GM21737 (cell line): ENCODE data around the gene TRAF3IP1.
"Not testable (repeated sequence)": the region's sequence is repeated elsewhere in the genome, so short reads cannot be mapped to it uniquely, and the experiment has no call there.

Experiments
- ATAC-seq: cut with Tn5 transposase; IDR thresholded peaks from one replicate; pipeline ENCODE4 v1.9.1; 2021; ENCODE audit warnings: mild to moderate bottlenecking, moderate library complexity; ENCODE audit not compliant: unreplicated experiment

The TRAF3IP1 gene

DNA sequence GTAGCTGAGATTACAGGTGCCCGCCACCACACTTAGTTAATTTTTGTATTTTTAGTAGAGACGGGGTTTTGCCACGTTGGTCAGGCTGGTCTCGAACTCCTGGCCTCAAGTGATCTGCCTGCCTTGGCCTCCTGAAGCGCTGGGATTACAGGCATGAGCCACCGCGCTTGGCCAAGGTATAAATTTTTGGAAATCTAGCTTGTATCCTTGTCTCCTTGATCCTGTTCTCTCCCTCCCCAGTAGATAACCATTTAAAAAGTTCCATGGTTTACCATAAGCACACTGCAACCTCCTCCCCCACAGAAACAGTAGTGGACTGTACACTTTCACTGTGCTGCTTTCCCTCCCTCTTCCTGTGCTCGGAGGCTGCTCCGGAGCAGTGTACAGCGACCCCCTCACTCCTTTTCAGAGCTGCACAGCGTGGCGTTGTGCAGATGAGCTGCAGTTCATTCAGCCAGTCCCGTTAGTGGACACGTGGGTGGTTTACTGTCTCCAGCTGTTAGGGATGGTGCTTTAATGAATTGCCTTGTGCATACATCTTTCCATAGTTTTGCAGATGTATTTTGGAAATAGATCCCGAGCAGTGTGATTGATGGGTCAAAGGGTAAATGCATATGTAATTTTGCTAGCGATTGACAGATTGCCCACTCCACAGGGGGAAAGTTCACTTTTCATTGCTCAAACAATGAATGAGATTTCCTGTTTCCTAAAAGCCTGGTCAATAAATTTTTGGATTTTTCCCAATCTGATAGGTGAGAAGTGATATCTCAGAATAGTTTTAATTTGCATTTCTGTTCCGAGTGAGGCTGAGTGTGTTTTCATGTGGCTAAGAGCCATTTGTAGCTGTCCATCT is 121.2 kb downstream of the TRAF3IP1 start:
- ATAC-seq: no peak

DNA sequence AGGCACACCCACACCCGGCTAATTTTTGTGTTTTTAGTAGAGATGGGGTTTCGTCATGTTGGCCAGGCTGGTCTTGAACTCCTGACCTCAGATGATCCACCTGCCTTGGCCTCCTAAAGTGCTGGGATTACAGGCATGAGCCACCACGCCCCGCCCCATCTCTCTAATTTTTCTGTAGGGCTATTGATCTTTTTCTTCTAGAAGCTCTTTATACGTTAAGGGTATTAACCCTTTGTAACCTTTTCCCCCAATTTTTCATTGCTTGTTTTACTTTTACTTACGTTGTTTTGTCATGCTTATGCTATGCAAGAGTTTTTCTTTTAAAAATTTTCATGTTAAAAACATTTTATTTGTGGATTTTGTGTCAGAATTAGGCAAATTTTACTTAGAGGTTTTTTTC is 121.9 kb downstream of the TRAF3IP1 start:
- ATAC-seq: not testable (repeated sequence)

DNA sequence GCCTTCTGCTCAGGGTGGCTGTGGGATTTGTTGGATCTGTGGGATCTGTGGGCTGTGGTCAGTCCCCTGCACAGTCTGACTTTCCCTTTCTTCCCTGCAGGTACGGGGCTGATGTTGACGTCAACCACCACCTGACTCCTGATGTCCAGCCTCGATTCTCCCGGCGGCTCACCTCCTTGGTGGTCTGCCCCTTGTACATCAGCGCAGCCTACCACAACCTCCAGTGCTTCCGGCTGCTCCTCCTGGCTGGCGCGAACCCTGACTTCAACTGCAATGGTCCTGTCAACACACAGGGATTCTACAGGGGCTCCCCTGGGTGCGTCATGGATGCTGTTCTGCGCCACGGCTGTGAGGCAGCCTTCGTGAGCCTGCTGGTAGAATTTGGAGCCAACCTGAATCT is 123.9 kb downstream of the TRAF3IP1 start:
- ATAC-seq: no peak

DNA sequence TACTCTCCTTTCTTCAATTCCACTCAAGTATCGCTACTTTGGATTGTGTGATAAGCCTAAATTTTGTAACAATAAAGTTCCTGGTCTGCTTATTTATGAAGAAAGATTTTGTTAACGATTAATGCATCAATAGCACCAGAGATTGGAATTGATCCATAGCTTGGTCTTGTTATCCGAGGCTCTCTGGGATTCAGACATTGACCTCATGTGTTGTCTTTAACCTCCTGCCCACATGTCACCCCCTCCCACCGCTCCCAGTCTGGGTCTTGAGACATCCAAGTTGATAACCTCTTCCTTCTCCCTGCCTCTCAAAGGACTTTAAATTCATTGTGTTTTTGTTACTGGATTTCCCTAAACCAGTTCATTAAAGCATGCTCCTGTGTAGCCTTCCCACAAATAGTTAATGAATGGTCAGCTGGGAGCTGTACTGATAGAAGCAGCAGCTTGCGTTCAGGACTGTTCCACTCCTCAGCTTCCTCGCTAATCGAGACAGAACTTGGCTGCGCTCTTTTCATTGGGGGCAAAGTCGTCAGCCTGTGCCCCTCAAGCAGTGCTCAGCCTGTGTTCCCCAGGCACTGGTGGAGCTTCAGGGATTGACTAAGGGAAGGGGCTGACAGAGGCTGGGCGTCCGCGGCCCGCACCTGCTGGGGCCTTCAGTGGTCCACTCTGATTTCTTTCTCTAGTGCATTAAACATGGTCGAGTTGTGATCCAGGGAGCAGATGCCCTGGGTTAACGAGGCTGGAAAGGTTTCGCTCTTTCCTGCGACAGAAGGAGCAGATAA is 125.3 kb downstream of the TRAF3IP1 start:
- no peak for ATAC-seq

DNA sequence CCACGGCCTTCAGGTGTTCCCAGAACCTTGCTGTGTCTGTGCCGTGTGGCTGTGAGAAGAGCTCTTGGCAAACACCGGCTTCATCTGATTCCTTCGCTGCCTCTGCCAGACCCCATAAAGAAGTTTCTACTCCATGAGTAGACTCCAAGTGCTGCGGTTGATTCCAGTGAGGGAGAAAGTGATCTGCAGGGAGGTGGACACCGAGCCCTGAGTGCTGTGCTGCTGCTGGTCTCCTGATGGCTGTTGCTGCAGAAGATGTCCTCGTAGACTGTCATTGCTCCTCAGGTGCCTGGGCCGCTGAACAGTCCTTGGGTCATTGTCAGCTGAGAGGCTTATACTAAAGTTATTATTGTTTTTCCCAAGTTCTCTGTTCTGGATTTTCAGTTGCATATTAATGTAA is 126.1 kb downstream of the TRAF3IP1 start:
- ATAC-seq: no peak

DNA sequence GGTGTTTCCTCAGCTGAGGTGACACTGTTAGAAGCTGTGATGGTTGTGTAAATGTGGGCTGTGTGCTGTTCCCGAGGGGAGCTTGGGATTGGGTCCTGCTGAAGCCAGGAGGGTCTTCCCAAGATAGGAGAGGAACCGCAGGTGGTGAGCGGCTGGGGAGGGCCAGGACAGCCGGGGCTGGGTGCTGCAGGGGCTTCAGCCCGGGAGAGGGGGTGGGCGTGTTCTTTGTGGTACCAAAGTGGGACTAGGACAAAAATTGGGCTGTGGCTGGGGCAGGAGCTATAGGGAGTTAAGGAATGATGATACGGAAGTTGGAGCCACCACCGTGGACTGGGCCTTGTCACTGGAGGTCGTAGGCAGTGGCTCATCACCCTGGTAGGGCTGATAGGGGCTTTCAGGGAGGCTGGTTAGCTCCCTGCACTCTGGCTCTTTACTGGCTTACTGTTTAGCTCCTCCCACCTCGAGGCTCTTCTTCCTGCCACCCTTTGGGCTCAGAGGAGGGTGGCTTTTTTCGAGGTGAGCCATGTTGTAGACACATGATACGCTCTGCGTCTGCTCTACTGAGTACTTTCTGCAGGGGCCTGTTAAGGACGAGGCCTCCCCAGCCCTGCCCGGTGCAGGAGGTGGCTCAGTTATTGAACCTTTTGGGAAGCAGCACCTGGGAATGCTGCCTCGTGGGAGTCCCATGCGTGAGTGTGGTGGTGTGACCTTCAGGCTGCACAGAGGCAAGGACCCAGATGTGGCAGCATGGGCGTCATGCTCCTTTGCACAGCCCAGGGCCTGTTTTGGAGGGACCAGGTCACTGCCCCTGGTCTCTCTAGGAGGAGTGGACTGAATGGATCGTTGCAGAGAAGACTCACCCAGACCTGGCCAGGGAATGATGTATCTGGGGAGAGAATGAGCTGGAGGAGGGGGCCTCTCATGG is 128.0 kb downstream of the TRAF3IP1 start:
- no peak for ATAC-seq

DNA sequence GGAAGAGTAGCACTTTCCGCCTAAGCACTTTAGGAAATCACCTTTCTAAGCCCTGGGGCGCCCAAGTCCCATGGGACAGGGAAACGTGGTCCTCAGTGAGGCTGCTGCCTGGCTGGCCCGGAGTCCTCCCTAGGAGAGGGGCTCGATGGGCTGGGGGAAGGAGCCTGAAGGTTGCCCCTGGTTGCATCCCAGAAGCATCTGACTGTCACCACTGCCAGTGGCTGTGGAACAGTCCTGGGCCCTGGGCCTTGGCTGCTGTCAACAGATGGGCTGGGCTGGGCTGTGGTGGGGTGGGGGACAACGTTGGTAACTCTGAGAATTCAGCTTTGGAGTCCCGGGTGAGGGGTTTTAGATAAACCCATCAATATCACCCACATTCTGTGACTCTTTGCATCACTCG is 128.9 kb downstream of the TRAF3IP1 start:
- no peak for ATAC-seq

DNA sequence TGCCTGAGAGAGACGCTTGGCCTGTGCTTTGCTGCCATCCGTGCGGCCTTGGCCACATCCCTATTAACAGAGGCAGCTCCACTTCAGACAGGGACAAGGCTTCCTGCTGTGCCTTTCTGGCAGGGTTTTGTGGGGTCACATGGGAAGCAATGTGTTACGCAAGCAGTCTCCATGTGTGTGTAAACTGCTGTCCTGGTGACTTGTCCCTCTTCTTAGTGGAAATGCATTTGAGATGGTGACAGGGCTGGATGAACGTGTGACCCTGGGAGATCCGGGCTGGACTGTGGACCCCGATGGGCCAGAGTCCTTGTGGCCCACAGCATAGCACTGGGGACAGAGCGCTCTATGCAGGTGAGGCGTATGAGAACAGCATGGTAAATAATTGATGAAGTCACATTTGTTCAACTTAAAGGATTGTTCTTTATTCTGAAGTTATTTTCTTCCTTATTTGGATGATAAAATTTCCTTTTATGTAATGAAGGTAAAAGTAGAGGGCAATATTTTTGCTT is 129.6 kb downstream of the TRAF3IP1 start:
- ATAC-seq: no peak

DNA sequence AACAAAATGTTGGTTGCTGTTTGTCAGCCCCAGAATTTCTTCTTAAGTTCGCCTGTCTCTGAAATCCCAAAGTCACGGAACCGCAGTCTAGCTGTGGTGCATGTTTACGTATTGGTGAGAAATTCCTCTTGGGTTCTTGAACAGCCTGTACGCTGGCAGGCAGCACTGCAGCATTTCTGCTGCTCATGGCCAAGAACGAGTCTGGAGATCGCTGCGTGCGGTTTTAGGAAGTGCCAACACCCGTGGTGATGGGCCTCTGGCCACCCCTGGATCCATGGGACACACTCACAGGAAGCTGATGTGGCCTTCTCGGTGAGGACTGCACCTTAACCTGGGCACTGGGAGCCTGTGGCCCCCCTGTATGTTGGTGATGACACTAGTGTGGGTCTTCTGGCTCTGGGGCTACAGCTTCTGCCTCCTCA is 130.1 kb downstream of the TRAF3IP1 start:
- no peak for ATAC-seq
